SK-N-MC (cell line): ENCODE data around the gene KCNK10.

Experiments used
- EZH2 ChIP-seq: fragments of 200-600 bp; sonication (generic); IDR thresholded peaks from one replicate; pipeline ENCODE4 v1.6.1; 2017; ENCODE audit warnings: antibody characterized with exemption
- FOXP2 ChIP-seq: optimal IDR thresholded peaks from 2 replicates; pipeline ENCODE3; 2011; ENCODE audit warnings: mild to moderate bottlenecking, moderate library complexity; ENCODE audit not compliant: insufficient read depth; ENCODE audit errors: extremely low read length, control extremely low read depth
- POLR2AphosphoS5 ChIP-seq: IDR thresholded peaks from 2 replicates; pipeline ENCODE4 v1.6.1; 2012; ENCODE audit warnings: mild to moderate bottlenecking, low read depth, low read length, borderline replicate concordance

- TF ChIP-seq EZH2, result no peak
- no peak for TF ChIP-seq POLR2AphosphoS5
- no peak for TF ChIP-seq FOXP2
Observed at GRCh38 chr14:88168025-88168424, 155.0 kb downstream of the KCNK10 start.
